GM18873 (cell line): ENCODE results near the gene ARHGAP11A.

ENCODE experiments used
- ATAC-seq: cut with Tn5 transposase; IDR thresholded peaks from one replicate; pipeline ENCODE4 v1.9.1; 2021; ENCODE audit warnings: mild to moderate bottlenecking, moderate library complexity, moderate number of reproducible peaks; ENCODE audit not compliant: unreplicated experiment, low FRiP score

The ARHGAP11A gene

DNA sequence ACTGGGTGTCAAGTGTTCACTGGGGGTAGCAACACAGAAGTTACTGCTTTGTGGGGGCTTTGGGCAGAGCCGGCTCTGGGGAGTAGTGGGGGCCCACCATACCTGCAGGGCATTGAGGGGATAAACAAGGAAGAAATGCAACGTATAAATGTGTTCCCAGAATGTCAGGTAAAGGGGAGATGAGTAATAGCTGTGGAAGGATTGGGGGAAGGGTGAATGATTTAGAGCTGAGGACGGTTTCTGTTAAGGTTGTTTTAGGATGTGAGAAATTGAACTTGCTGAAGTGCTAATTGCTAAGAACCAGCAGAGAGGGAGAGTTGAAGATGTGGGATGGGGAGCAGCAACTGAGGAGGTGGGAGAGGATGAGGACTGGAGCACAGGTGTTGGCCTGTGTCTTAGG lies 36.9 kb downstream of the ARHGAP11A start:
- no peak for ATAC-seq

DNA sequence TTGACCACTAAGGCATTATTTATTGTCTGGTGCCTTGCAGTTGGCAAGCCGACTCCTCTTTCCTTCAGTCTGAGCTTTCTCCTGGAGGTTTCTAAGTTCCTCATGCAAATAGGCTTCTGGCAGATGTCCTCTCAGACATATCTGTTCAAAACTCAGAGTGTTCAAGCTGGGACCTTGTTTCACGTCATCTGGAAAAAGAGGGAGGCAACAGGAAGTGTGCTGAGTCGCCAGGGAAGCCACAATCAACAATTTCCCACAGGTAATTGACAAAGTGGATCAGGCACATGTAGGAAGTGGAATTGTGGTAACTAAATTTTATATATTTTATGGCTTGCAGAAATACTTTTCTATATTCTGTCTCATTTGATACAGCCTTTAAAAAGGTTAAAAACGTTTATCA lies 40.8 kb downstream of the ARHGAP11A start:
- no peak for ATAC-seq

- no peak for ATAC-seq
Measured at GRCh38 chr15:32656496-32656895, 41.2 kb downstream of the ARHGAP11A start.

- ATAC-seq: no peak
Measured at GRCh38 chr15:32657198-32657883, 42.0 kb downstream of the ARHGAP11A start.

DNA sequence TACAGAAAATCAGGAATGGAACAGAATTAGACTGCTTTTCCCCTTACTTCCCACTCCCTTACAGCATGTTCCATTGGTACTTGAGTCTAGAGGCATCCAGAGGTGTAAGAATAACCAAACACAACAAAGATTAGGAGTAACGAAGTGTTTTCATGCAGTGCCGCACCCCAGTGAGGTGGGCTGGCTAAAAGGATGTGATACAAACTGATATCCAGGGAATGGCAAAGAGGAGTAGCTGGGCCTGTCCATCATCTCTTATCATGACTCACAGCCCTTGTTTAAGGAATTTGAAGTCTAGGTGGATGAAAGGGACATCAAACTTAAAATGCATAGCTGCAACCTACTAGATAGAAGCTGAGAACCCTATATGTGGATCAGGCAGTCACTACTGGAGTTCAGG lies 42.6 kb downstream of the ARHGAP11A start:
- ATAC-seq: no peak

- ATAC-seq: no peak
Measured at GRCh38 chr15:32659340-32660155, 44.2 kb downstream of the ARHGAP11A start.

DNA sequence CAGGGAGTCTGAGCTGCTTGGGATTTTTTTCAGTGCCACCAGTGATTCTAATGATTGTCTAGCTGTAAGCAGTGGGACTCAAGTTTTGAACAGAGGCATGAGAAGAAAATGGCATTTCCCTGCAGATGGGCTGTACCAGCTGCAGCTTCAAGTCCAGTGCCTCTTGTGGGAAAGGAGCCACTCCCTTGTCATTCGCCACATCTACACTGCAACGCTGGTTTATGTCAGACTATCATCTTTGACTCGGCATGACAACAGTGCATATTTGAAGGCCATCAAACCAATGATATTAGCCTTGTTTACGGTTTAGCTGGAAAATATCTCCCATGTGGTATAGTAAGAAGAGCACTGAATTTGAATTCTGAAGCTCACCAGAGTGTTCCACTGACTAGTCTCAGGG lies 48.4 kb downstream of the ARHGAP11A start:
- no peak for ATAC-seq

DNA sequence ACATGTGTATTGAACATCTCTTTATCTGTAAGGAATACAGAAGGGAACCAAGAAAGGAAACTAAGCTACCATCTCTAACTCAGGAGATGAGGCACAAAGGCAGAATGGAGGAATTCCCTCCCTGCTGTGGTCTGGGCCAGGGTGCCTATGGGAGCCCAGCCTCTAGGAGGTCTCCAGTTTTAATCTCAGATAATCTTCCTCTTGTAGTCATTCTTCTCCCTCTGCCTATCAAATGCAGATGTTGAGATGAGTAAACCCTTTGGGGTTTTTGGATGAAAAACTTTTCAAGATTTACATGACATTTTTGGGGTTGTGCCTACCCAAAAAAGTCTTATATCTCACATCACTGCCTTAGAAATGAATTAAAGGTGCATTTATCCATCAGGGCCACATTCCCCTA lies 49.5 kb downstream of the ARHGAP11A start:
- ATAC-seq: no peak

- ATAC-seq: no peak
Measured at GRCh38 chr15:32667321-32667720, 52.0 kb downstream of the ARHGAP11A start.

GRCh38 chr15:32668942-32669341 lies 53.6 kb downstream of the ARHGAP11A start:
- ATAC-seq: no peak

DNA sequence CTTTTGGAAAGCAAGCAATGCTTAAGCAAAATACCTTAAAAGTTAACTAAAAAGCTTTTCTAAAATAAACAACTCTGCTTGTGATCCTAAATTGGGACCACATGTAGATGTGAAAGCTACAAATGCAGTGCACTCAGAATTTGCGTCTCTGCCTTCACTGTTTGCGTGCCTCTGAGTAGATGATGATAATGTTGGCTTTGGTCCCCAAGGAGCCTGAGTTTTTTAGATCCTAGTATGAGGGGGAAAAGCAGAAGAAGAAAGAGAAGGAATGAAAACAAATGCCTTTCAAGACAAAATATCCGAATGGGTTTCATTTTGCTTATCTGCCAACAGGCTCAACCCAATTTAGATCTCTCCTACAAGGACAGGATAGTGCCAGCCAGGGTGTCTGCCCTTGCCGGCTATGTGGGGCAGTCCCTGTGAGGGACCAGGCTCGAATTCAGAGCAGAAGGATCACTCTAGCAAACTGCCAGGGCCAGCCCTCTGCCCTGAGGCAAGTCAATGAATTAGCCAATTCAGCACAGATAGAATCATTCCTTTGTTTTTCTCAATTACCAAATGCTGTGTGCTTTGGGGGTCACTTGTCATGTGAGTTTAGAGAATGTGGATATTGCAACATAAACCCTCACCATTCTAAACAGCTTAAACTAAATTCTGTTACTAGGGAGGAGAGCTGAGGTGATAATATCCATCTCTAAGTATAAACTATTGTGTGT lies 54.8 kb downstream of the ARHGAP11A start:
- ATAC-seq: no peak

DNA sequence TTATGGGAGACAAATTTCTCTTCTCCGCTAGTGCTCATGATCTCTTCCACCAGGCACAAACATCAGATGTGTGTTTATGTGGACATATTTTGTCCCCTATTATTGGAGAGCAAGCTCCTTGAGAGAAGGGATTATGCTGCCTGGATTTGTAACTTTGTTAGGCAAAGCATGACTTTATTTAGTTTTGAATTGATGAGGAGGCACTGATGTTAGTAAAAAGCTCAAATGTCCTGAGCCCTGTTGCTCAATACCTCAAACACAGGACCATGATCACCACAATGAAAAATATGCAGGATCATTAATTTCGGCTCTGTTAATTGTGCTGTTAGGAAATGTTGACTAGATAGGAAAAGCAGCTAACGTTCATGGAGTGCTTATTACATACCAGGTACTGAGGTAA lies 55.3 kb downstream of the ARHGAP11A start:
- ATAC-seq: no peak

DNA sequence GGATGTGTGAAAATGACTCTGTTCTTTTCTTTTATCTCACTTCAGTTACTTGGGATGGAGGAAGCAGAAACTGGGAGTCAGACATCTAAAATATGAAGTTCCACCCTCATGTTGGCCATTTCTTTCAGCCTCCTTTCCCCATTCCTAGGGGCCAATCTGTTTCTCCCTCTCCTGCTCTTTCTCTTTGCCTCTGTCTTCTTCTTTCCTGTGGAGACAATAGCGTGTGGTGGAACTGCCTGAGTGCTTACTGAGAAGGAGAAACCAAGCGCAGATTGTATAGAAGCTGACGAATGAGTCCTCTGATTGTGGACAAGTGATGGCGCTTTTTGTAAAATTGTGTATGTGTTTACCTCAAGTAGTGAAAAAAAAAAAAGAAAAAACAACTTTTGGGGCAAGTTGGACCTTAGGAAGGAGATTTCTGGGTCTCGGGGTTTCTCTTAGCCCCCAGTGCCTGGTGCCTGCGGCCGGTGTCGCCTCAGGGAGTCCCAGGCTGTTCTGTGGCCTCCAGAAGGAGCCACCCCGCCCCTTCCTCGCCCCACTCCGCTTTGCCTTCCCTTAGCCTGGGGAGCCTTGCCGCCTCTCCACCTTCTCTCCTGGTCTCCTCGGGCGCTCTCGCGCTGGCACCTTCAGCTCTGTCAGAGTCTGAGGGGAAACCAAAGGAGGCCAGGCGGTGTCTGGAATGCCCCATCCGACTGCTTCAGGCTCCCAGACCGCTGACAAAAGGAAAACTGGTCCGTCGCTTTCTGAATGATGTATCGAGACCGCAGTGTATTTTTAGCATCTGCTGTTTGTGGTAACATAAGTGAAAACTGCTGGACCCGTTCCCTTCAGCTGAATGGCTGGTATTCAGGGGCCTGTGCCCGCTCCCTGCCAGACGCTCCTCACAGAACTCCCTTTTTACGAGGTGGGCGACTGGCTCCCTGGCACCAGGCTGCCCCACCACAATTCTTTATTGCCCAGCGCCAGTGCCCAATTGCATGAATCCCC lies 56.3 kb downstream of the ARHGAP11A start:
- no peak for ATAC-seq

DNA sequence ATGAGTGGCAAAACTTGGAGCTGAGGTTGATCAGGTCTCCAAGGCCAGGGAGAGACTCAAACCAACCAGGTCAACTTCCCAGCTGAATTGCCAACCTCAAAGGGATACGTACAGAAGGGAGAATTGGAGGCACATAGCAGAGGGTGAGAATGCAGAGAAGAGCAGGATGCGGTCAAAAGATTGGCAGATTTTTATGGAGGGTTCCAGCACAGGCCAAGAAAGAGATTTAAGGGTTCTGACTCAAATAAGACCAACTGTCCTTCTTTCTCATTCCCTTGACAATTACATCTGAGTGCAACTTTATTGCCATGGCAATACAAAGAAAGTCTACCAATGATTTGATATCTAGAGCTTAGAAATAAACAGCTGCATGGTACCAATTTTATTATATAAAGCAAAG lies 59.4 kb downstream of the ARHGAP11A start:
- ATAC-seq: no peak

DNA sequence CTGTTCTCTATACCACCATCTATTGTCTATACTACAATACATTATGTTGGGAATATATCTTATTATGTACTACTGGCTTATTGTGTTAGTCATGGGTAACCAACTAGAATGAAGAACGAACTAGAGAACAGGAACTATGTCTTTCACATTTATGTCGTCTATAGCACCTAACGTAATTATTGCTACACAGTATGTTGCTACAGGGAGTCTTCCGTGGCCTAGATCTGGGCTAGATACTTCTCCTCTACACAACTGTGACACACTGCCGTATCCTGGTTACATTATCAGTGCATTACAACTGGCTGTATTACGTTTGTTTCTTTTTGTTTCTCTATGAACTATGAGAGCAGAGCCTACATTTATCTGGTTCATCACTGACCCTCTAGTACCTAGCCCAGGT lies 60.2 kb downstream of the ARHGAP11A start:
- no peak for ATAC-seq

- ATAC-seq: no peak
Measured at GRCh38 chr15:32676169-32676568, 60.9 kb downstream of the ARHGAP11A start.

- no peak for ATAC-seq
Measured at GRCh38 chr15:32677238-32677750, 62.0 kb downstream of the ARHGAP11A start.

- no peak for ATAC-seq
Measured at GRCh38 chr15:32679298-32679690, 64.0 kb downstream of the ARHGAP11A start.

DNA sequence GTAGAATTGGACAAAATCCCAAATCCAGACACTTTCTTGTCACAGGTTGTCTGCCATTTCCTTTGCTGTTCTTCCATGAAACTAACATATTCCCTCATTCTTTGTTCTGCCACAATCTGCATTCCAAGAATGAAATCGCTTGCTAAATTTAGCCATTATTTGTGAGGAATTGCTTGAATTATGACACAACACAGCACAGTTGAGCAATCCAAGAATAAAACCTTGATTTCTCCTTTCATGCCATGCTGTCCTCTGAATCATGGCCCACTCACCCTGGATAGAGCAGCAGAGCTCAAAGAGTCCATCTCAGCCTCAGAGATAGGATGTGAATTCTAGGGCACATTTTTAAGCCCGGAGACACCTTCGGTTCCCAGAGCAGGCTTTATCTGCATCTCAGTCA lies 67.3 kb downstream of the ARHGAP11A start:
- no peak for ATAC-seq
